Renal cortical epithelial cell (primary cell): ENCODE measurements around the gene MYH3. TPM values are rescaled to one million over a fixed set of nuclear protein-coding genes. Genes with fewer than 3 reads are reported as not detected.
"Not testable (repeated sequence)": the region's sequence is repeated elsewhere in the genome, so short reads cannot be mapped to it uniquely, and the experiment has no call there.

Experiments used
- DNase-seq: peaks from one replicate; pipeline ENCODE4 v3.0.0-alpha.2; 2011; ENCODE audit warnings: low read depth
- total RNA-seq: library from RNA; depleted of rRNA; stranded (reverse); fragments of >200 nt; gene quantifications from 2 replicates; pipeline ENCODE4 v1.2.3, GENCODE V29; 2014

Gene MYH3
- total RNA-seq: 0.30 TPM in 1 of 2 replicates, not detected in the other

DNA sequence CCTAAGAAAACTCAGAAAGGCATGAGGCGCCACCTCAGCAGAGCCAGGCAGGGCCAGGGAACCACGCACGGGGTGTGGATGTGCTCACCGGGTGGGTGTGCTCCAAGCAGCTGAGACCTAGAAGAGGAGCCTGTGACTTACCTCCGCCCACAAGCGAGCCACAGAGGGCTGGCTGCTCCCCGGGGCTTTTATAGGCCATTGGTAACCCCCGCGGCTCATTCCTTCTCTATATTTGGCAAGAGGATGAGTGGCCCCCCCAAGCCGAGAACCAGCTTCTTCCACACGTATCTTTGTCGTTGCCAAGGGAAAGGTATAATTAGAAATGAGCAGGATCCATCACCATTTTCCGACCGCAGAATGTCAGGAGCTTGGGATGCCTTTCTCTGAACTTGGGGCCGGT lies at the start of gene MYH3:
Gene MYH3 (minus strand): TSS at position 162 of the 400 bp plus-strand sequence. CDS start 2,245 bp downstream, outside the sequence.
- no peak for DNase-seq

DNA sequence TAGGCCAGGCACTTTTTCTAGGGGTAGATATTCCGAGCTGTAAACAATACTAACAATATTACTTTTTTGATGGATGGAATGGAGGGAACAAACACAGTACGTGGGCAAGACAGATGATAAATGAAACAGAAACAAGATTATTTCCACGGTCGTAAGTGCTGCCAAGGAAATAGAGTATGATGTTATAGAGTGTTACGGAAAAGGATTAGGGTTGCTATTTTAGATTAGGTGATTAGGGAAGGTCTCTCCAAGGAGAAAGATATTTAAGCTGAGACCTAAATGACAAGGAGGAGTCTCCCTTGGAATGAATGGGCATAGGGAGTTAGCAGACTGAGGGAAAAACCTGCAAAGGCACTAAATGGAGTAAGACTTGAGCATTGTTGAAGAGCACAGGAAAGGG lies 48.6 kb upstream of the MYH3 start:
- DNase-seq: no peak

DNA sequence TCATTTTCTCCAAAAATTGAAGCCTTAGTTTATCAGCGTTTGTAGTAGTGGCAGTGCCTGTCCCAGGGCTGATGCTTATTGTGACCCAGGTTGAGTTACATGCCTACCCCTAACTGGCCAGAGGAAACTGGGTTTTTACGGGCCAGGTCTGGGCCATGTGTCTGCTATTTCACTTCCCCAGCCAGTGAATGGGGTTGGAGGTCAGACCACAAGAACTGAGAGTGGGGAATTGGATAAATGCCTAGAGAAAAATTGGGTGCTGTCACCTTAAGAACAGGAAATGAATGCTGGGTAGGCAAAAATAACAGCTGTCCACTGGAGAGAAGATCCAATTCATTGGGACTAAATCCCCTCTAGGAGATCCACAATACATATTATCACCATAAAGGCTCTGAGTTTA lies 45.5 kb upstream of the MYH3 start:
- DNase-seq: peak; percentile 72

DNA sequence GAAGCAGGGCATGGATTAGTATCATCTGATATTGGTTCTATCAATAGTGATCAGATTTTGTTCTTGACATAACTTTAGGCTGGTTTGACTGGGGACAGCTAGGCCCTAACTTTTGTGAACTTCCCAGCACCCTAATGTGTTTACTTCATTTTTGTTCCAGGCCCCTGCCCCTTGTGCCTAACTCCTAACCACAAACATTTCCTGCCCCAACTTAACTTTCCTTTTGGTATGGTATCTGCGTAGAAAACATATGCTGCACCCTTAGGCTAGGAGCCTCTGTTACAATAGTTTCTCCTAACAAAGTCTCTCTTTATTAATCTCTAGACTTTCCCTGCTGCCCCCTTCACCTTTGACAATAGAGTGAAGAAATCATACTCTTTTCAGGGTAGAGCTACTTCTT lies 42.7 kb upstream of the MYH3 start:
- DNase-seq: peak; percentile 5

DNA sequence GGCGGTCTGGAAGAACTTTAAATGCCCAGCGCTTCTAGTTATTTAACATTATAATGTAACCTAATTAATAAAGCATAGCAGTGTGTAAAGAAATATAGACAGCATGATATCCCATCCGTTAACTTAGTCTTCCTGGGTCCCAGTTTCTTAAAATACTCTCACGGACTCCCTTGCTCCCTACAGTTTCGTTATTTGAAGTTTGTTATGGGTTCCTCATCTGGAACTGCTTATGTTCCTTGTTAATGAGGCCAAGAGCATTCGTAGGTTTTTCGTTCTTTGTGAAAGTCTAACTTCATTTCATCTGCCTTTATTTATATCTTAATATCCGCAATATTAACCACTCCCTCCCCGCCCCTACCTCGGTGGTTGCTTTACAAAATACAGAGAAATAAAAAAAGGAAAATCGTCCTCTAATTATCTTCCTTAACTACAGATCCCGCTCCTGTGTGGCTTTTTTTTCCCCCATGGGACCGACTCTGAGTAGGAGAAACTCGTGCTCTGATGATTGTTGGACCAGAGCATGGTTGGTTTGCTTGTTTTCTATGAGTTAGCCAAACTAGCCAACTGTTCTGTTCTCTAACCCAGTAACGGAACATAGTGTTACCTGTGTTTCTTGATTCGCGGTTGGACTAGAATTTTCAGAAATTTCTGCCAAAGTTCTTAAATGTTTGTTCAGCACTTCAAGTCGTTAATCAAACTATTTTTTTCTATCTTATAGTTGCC lies 41.1 kb upstream of the MYH3 start:
- peak; percentile 31 for DNase-seq

GRCh38 chr17:10697092-10698081 lies 40.3 kb upstream of the MYH3 start, which contains the start of the genes ADPRM and SCO1:
Gene ADPRM (plus strand): TSS chr17:10697594. CDS start chr17:10704927, 7,333 bp downstream.
Gene SCO1 (minus strand): TSS chr17:10697533. CDS start chr17:10697507, 26 bp downstream.
- peak; percentile 86 for DNase-seq

DNA sequence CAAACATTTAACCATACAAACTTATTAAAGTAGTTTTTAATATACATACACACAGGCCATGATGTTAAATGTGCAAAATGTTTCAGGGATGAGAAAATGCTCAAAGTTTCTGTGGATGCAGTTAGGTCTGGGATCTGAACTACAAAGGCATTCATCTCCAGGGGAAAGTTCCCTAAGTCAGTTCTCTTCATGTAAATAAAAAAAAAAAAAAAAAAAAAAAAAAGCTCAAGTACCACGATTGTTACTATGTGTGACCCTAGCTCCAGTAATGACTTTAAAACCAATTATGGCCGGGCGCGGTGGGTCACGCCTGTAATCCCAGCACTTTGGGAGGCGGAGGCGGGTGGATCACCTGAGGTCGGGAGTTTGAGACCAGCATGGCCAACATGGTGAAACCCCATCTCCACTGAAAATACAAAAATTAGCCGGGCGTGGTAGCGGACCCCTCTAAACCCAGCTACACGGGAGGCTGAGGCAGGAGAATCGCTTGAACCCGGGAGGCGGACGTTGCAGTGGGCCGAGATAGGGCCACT lies 38.8 kb upstream of the MYH3 start:
- not testable (repeated sequence) for DNase-seq

DNA sequence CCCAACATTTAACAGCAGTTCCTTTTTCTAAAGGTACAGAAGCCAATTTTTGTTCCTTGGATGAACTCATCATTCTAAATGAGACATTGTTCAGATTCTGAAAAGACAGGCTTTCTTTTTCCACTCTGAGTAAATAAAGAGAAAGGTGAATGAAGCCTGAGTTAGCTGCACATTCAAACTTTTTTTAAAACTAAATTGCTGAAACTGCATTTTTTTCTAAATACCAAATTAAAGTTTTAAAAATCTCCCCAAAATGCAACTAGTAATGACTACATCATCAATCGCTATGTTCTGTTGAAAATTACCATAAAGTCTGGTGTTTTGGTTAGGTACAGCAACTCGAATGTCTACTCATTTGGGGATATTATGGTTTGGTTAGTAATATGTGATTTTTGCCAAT lies 30.4 kb upstream of the MYH3 start:
- DNase-seq: no peak

DNA sequence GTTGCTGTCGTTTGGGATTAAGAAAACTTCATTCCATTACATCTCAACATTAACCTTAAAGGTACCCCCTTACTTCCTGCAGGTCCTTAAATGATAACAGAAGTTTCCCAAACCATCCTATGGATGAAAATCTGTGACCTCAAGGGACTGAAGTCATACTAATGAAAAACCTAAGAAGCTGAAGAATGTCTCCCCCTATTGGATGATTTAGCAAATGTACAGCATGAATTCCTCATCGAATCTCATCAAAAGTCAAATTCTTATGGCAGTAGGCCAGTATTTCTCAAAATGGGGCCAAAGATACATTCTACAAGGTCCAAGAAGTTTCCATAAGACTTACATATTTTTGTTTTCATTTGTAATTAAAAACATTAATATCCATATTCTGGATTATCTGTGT lies 26.7 kb upstream of the MYH3 start:
- DNase-seq: peak; percentile 26

- no peak for DNase-seq
Measured at GRCh38 chr17:10681866-10682446, 24.8 kb upstream of the MYH3 start.

DNA sequence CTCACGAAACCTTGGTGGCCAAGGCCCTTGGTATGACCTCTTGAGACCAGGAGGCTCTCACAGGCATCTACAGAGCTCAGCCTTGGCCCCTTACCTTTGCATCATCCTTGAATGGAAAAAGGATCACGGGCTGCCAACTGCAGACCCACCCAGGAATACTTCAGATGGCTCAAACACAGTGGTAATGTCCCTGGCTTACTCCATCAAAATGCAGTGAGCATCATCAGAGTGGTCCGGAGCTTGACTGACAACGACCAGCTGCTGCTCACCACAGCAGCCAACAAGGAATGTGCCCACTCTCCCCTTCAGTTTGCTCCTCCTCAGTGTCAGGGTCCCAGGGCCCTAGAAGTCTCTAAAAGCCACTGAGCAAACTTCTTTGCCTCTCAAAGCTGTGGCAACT lies 17.6 kb upstream of the MYH3 start:
- no peak for DNase-seq

DNA sequence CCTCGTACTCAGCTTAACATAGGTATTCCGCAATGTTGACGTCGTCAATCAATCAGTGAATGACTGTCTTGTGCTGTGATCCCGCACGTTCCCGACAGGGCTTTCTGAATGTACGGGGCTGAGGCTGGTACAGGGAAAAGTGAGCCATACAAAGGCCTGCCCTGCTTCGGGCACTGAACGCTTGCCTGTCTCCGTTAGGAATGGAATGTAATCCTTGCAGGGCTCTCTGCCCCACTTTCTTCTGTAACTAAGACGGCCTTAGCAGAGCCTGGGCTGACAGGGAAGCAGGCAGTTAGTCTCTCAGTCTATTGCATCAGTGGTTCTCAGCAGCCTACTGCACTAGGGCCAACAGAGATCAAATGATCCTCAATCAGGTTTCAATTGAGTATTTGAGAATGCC lies 16.2 kb upstream of the MYH3 start:
- DNase-seq: no peak

GRCh38 chr17:10668775-10669174 lies 11.7 kb upstream of the MYH3 start:
- no peak for DNase-seq

- no peak for DNase-seq
Measured at GRCh38 chr17:10666906-10667305, 9.8 kb upstream of the MYH3 start.

DNA sequence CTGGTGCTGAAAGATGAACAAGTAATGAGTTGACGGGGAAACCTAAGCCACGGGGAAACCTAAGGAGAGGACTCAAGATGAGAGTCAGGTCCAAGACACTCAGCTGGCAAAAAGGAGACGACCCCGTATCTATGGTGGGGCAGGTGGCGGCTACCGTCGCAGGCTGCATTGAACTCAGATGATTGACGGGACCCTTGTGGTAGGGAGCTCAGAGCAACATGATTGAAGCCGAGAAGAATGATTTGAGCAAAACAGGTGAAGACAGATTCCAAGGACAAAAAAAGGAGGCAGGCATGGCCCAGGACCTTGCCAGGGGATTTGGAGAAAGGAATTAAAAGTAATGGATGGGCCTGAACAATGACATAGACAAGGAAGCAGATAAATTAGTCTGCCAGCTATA lies 7.5 kb upstream of the MYH3 start:
- DNase-seq: no peak

- DNase-seq: no peak
Measured at GRCh38 chr17:10663231-10663630, 6.1 kb upstream of the MYH3 start.

- no peak for DNase-seq
Measured at GRCh38 chr17:10661437-10661836, 4.3 kb upstream of the MYH3 start.

- DNase-seq: no peak
Measured at GRCh38 chr17:10657879-10658278, 770 bp upstream of the MYH3 start.

DNA sequence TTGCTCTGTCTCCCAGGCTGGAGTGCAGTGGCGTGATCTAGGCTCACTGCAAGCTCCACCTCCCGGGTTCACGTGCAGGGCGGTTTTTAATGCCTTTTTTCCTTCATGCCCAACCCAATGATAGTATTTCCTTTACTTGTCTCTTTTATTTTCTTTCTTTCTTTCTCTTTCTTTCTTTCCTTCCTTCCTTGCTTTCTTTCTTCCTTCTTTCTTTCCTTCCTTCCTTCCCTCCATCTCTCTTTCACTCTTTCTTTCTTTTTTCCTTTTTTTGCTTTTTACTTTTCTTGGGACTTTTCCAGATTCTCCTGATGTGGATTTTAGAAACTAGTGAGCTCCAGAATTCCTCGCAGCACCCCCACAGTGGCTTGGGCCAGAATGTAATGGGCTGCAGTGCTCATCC lies 3.1 kb downstream of the MYH3 start:
- no peak for DNase-seq

- no peak for DNase-seq
Measured at GRCh38 chr17:10652984-10653659, 4.0 kb downstream of the MYH3 start.

GRCh38 chr17:10651927-10652326 lies 5.2 kb downstream of the MYH3 start:
- no peak for DNase-seq
